ENCODE measurements around the gene WIF1.
A peak's percentile ranks its signal among the peaks of the same experiment; 100 is the strongest.

The WIF1 gene

GRCh38 chr12:65162609-65163008, 41.5 kb upstream of the WIF1 start:
- H3K4me3 ChIP-seq (ENCODE audit: control insufficient read depth, low read depth, low read length), result no peak overlapping the region
- TF ChIP-seq CTCF (conservative IDR thresholded peaks at IDR 0.05; ENCODE audit: control insufficient read depth, insufficient read depth, low read depth, low read length), result no peak
- DNase-seq (ENCODE audit: low read depth), result no peak

DNA sequence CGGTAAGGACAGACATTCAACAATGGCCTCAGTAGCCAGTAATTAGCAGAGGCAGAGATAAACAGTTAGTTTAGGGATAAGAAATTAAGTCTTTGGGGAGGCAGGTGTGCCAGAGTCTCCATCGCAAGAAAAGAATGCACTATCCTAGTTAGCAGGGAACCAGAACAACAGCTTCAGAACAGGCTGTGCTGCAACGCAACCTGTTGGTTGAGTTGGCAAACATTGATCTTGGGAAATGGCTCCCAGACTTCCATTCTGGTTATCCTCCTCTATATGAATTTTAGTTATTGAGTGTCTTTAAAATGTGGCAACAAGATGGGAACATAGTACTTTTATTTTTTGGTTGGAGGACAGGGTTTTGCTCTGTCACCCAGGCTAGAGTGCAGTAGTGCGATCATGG, 36.0 kb upstream of the WIF1 start:
- TF ChIP-seq CTCF (conservative IDR thresholded peaks at IDR 0.05; ENCODE audit: control insufficient read depth, insufficient read depth, low read depth, low read length), result no peak
- no peak for DNase-seq (ENCODE audit: low read depth)
- H3K4me3 ChIP-seq (ENCODE audit: control insufficient read depth, low read depth, low read length), result no peak overlapping the region

DNA sequence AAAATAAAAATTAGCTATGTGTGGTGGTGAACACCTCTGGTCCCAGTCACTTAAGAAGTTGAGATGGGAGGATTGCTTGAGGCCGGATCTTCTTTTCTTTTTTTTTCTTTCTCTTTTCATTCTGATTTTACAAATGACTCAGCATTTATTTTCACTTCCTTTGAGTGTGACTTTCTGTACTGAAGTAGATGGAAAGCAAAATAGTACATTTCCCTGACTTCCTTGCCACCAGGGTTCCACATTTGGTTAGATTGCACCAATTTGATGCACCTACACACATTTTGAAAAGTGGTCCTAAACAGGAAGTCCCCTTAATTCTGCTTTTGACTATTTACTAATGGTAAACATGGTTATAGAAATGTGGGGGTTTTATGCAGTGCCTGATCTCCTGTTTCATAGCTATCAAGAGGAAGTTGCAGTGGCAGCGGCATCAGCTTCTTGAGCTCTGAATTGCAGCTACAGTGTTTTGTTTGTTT, 35.3 kb upstream of the WIF1 start:
- no peak overlapping the region for H3K4me3 ChIP-seq (ENCODE audit: control insufficient read depth, low read depth, low read length)
- TF ChIP-seq CTCF (conservative IDR thresholded peaks at IDR 0.05; ENCODE audit: control insufficient read depth, insufficient read depth, low read depth, low read length), result no peak
- DNase-seq (ENCODE audit: low read depth), result peak; percentile 8

DNA sequence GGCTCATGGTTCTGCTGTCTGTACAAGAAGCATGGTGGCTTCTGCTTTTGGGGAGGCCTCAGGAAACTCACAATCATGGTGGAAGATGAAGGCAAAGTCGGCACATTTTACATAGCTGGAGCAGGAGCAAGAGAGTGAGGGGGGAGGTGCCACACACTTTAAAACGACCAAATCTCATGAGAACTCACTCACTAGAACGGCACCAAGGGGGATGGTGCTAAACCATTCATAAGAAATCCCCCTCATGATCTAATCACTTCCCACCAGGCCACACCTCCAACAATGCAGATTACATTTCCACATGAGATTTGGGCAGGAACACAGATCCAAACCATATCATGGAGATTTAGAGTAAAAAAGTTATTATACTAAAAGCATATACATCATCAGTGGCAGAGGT, 34.7 kb upstream of the WIF1 start:
- no peak for DNase-seq (ENCODE audit: low read depth)
- H3K4me3 ChIP-seq (ENCODE audit: control insufficient read depth, low read depth, low read length), result no peak overlapping the region

GRCh38 chr12:65152596-65152995, 31.5 kb upstream of the WIF1 start:
- H3K4me3 ChIP-seq (ENCODE audit: control insufficient read depth, low read depth, low read length), result no peak overlapping the region
- no peak for TF ChIP-seq CTCF (conservative IDR thresholded peaks at IDR 0.05; ENCODE audit: control insufficient read depth, insufficient read depth, low read depth, low read length)
- DNase-seq (ENCODE audit: low read depth), result peak; percentile 16

More for the DNA sequence above, 34.7 kb upstream of the WIF1 start:
- no peak for TF ChIP-seq CTCF (conservative IDR thresholded peaks at IDR 0.05; ENCODE audit: control insufficient read depth, insufficient read depth, low read depth, low read length)

DNA sequence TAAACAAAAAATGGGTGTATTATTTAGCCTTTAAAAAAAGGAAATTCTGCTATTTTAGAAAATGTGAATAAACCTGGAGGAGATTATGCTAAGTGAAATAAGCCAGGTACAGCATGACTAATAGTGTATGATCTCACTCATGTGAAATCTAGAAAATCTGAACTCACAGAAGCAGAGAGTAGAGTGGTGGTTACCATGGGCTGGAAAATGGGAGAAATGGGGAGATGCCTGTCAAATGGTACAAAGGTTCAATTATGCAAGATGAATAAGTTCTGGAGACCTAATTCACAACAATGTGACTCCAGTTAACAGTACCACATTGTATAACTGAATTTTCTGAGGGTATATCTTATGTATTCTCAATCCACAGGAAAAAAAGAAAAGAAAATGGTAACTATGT, 30.9 kb upstream of the WIF1 start:
- DNase-seq (ENCODE audit: low read depth), result no peak
- no peak overlapping the region for H3K4me3 ChIP-seq (ENCODE audit: control insufficient read depth, low read depth, low read length)
- no peak for TF ChIP-seq CTCF (conservative IDR thresholded peaks at IDR 0.05; ENCODE audit: control insufficient read depth, insufficient read depth, low read depth, low read length)

DNA sequence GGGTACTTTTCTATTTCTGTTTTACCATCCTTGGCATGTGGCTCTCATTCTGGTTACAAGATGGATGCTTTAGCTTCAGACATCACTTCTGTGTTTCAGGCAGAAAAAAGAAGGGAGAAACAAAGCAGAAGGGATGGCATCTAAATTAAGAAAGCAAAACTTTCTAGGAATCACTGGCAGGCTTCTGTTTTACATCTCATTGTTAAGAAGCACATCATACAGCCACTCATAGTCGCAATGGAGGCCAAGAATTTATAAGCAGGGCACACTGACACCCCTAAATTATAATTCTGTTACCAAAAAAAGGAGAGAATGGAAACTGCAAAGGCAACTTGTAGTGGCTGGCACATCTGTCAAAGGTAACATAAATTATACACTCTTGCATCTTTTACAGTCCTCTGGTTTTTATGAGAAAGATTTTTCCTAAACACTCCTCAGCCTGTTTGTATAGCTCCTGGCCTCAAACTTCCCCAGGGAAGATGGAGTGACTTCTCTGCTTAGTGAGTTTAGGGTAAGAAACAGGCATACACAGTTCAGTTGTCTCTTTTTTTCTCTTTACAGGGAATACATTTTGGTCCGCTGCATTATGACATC, 26.3 kb upstream of the WIF1 start:
- no peak overlapping the region for H3K4me3 ChIP-seq (ENCODE audit: control insufficient read depth, low read depth, low read length)
- no peak for DNase-seq (ENCODE audit: low read depth)
- no peak for TF ChIP-seq CTCF (conservative IDR thresholded peaks at IDR 0.05; ENCODE audit: control insufficient read depth, insufficient read depth, low read depth, low read length)

Data from fibroblast of mammary gland (primary cell).